ENCODE results near the gene GAD1. TPM values are rescaled to one million over a fixed set of nuclear protein-coding genes. Genes with fewer than 3 reads are reported as not detected.

Gene GAD1
- total RNA-seq, 1 experiment from 2014 or later, result 11.2 TPM

DNA sequence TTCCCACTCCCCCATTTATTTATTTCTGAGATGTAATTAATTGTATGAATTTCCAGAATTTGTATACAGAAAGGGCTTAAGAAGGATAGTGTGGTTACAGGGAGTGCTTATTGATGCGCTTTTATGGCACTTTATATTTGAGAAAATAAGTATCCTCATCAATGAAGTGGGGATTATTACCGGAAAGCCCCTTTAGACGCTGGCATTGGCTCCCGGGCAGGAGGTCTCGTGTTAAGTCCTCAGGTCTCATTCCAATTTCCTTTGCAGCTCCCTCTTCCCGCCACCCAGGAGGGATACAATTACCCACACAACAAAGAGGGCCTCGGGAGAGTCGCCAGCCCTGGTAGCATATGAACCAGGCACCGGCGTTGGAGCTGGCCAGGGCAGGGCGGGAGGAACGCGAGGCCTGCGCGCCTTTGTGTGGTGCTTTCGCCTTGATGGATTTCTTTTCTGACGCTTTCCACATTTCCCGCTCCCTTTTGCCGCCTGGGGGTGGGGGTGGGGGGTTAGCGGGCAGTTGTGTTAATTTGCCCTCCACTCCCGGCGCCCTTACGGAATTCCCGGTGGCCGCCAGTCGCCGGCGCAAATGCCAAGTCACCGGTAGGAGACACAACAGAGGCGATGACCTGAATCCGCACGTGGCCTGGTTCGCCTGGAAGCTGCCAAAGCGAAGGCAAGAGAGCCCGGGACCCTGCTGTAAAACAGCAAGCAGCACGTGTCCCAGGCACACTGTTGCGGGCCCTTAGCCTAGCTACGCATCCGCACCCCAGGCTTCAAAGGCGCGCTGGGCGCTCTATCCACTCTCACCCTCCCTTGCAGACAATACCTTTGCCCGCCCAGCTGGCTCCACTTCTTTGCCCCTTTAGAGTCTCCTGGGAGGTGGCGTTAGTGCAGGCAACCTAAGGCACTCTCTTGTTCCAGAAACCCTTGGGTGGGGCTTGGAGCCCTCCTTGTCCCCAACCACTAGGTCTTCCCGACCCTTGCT lies 3.3 kb downstream of the GAD1 start:
- peaks cover 15% of the 10 kb centered on the region for H3K4me1 Mint-ChIP-seq (ENCODE audit: low read depth, unreplicated experiment)
- no peak for DNase-seq
- no peaks in the 10 kb centered on the region for H3K9me3 Mint-ChIP-seq (ENCODE audit: low read depth, unreplicated experiment)
- H3K4me3 Mint-ChIP-seq (ENCODE audit: low read depth, unreplicated experiment), result no peak overlapping the region
- no peak overlapping the region for H3K27ac Mint-ChIP-seq (ENCODE audit: unreplicated experiment)
- H3K27me3 Mint-ChIP-seq (ENCODE audit: unreplicated experiment), result peaks cover 25% of the 10 kb centered on the region
- TF ChIP-seq, protein P1, sequence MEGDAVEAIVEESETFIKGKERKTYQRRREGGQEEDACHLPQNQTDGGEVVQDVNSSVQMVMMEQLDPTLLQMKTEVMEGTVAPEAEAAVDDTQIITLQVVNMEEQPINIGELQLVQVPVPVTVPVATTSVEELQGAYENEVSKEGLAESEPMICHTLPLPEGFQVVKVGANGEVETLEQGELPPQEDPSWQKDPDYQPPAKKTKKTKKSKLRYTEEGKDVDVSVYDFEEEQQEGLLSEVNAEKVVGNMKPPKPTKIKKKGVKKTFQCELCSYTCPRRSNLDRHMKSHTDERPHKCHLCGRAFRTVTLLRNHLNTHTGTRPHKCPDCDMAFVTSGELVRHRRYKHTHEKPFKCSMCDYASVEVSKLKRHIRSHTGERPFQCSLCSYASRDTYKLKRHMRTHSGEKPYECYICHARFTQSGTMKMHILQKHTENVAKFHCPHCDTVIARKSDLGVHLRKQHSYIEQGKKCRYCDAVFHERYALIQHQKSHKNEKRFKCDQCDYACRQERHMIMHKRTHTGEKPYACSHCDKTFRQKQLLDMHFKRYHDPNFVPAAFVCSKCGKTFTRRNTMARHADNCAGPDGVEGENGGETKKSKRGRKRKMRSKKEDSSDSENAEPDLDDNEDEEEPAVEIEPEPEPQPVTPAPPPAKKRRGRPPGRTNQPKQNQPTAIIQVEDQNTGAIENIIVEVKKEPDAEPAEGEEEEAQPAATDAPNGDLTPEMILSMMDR (IDR thresholded peaks at IDR 0.05; ENCODE audit: unreplicated experiment), result no peak
- BruUV-seq (replicated peaks), result no TSS peak
- H3K36me3 Mint-ChIP-seq (ENCODE audit: insufficient read depth, unreplicated experiment), result peaks cover 43% of the 10 kb centered on the region
- CTCF ChIA-PET, result no interaction called here
- intact Hi-C loops (cut with micrococcal nuclease; ENCODE audit: unreplicated experiment), result loop anchor here (10.0 kb wide), 3 partner anchors 105 to 1365 kb away; partner anchors contain the start of gene SP5

DNA sequence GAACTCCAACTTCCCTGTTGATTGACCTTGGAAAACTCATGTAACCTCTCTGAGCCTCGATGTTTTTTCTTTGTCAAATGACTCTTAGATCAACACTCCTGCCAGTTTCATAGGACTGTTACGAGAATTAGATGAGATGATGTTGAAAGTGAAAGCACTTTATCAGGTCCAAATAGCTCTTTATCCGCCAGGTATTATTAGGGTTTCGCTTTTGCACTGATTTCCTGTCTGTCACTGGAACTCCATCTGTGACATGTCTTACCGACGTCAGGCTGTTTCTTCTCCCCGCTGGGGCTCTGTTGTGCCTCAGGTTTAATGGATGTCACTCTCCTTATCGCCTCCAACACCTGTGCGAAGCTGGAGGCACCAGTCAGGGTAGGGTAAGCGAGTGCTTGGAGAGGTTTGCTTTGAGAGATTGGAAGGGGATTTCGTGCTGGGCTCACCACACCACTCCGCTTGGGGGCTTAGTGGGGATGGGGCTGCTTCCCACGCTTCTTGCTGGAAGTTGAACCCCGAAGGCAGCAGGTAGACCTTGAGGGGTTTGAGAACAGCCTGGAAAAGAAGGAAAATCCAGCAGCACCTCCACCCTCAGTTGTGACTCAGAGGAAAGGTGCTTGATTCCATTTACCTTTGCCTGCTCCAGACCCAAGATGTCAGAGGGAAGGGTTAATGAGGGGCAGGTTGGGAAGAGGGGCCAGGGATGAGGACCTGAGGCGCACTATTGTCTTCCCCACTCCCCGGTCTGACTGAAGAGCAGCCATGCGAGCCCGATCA lies 4.3 kb downstream of the GAD1 start:
- Mint-ChIP-seq H3K4me1 (ENCODE audit: low read depth, unreplicated experiment) (peaks cover 15% of the 10 kb centered on the region), H3K9me3 (ENCODE audit: low read depth, unreplicated experiment) (no peaks in the 10 kb centered on the region), H3K36me3 (ENCODE audit: insufficient read depth, unreplicated experiment) (peaks cover 37% of the 10 kb centered on the region), H3K27ac (ENCODE audit: unreplicated experiment) (no peak overlapping the region), H3K4me3 (ENCODE audit: low read depth, unreplicated experiment) (no peak overlapping the region), H3K27me3 (ENCODE audit: unreplicated experiment) (peaks cover 15% of the 10 kb centered on the region)
- TF ChIP-seq, protein P1 (IDR thresholded peaks at IDR 0.05; ENCODE audit: unreplicated experiment), result no peak
- CTCF ChIA-PET, result no interaction called here
- no TSS peak for BruUV-seq (replicated peaks)
- intact Hi-C loops (cut with micrococcal nuclease; ENCODE audit: unreplicated experiment), result no loop called here
- no peak for DNase-seq

DNA sequence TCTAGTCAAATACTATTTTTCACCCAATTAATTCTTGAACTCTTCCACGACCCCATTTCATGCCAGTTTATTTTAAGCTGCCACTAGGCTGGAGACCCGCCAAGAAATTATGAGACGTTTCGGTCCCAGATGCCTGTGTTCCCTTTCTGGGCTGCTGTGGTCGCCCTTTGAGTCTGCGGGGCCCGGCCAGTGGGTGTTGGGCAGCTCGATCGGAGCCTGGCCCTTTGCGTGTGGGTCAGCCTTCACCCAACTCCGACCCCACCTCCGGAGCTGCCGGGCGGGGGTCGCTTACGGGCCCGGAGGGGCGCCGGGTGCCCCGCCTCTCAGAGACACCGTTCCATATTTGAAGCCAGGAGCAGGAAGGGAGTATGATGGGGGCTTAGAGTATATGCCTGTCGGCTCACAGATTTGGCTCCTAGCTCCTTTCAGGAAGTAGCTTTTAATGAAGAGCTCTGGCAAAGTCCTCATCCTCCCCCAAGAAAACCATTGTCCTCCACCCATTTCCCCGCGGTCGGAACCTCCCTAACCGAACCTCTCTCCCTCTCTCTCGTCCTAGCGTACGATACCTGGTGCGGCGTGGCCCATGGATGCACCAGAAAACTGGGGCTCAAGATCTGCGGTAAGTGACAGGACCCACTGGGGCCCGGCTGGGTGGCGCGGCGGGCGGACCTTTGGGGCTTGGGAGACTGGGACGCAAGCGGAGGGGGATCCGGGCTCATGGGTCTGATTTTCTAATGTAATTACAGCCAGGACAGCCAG lies 5.0 kb downstream of the GAD1 start:
- Mint-ChIP-seq H3K36me3 (ENCODE audit: insufficient read depth, unreplicated experiment) (peaks cover 32% of the 10 kb centered on the region), H3K27me3 (ENCODE audit: unreplicated experiment) (peaks cover 15% of the 10 kb centered on the region), H3K27ac (ENCODE audit: unreplicated experiment) (no peak overlapping the region), H3K4me1 (ENCODE audit: low read depth, unreplicated experiment) (peaks cover 15% of the 10 kb centered on the region), H3K4me3 (ENCODE audit: low read depth, unreplicated experiment) (no peak overlapping the region), H3K9me3 (ENCODE audit: low read depth, unreplicated experiment) (no peaks in the 10 kb centered on the region)
- intact Hi-C loops (cut with micrococcal nuclease; ENCODE audit: unreplicated experiment), result no loop called here
- CTCF ChIA-PET, result interaction anchor here (0.6 kb wide), 1 partner anchor 443 kb away, joined by 4 read pairs; no protein-coding TSS in a partner anchor
- BruUV-seq (replicated peaks), result no TSS peak
- TF ChIP-seq, protein P1 (IDR thresholded peaks at IDR 0.05; ENCODE audit: unreplicated experiment), result no peak
- DNase-seq, result no peak

Data from Calu3 (cell line).